ENCODE data around the gene GORASP2.

- TF ChIP-seq CTCF (IDR thresholded peaks at IDR 0.05), result no peak
- TF ChIP-seq EZH2phosphoT487 (IDR thresholded peaks at IDR 0.05), result no peak
These were observed 3.1 kb upstream of the GORASP2 start for GRCh38 chr2:170925923-170926322.

Data from neural progenitor cell (in vitro differentiated cells).